GM21390 (cell line): ENCODE measurements around the gene SLC43A2.

ENCODE experiments used
- ATAC-seq: cut with Tn5 transposase; IDR thresholded peaks from one replicate; pipeline ENCODE4 v1.9.1; 2021; ENCODE audit not compliant: unreplicated experiment

Gene SLC43A2

GRCh38 chr17:1643999-1644492 lies 15.4 kb upstream of the SLC43A2 start:
- no peak for ATAC-seq

GRCh38 chr17:1643293-1643998 lies 14.8 kb upstream of the SLC43A2 start:
- ATAC-seq, result no peak

DNA sequence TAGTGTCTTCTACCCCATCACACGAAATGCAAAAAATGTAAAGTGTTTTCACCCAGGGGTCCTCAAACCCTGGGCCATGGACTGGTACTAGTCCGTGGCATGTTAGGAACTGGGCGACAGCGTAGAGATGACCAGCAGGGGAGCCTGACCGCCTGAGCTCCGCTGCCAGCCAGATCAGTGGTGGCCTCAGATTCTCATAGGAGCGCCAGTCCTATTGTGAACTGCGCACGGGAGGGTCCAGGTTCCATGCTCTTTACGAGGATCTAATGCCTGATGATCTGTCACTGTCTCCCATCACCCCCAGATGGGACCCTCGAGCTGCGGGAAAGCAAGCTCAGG lies 12.4 kb upstream of the SLC43A2 start:
- ATAC-seq, result no peak

GRCh38 chr17:1640329-1641064 lies 11.9 kb upstream of the SLC43A2 start:
- no peak for ATAC-seq

- ATAC-seq, result no peak
Observed at GRCh38 chr17:1639549-1640180, 11.0 kb upstream of the SLC43A2 start.

GRCh38 chr17:1638624-1639300 lies 10.1 kb upstream of the SLC43A2 start:
- no peak for ATAC-seq

- no peak for ATAC-seq
Observed at GRCh38 chr17:1638171-1638590, 9.5 kb upstream of the SLC43A2 start.

- no peak for ATAC-seq
Observed at GRCh38 chr17:1636732-1637285, 8.2 kb upstream of the SLC43A2 start.

- no peak for ATAC-seq
Observed at GRCh38 chr17:1635675-1636465, 7.2 kb upstream of the SLC43A2 start.

DNA sequence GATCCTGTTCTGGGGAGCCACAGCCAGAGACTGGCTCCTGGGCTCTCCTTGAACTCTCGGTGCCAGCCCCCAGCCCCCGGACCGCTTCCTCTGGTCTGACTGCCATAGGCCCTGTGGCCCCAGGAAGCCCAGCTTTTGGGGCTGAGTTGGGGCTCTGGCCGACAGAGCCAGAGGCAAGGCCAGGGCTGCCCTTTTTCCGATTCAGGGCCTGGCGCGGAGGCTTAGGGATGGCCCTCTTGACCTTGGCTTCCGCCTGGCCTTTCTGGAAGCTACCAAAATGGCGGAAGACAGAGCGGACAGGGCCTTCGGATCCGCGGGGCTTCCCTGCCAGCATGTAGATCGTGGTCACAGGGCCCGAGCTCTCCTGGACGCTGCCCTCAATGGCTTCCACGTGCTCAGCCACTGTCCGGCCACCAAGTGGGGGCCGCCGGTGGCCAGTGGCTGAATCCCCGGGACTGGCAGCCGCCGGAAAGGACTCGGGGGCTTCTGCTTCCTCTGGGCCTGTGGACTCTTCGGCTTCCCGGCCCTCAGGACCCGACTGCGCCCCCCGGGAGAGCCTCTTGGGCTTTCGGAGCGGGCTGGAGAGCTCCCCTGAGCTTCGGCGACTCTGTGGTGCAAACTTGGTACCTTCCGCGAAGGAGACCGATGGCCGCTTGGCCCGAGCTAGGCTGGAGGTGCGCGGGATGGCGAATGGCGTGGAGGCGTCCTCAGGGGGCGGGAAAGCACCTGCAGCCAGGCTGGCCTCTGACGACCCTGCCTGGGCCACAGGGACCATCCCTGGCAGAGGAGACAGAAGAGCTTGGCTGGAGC lies 6.4 kb upstream of the SLC43A2 start:
- ATAC-seq, result no peak

DNA sequence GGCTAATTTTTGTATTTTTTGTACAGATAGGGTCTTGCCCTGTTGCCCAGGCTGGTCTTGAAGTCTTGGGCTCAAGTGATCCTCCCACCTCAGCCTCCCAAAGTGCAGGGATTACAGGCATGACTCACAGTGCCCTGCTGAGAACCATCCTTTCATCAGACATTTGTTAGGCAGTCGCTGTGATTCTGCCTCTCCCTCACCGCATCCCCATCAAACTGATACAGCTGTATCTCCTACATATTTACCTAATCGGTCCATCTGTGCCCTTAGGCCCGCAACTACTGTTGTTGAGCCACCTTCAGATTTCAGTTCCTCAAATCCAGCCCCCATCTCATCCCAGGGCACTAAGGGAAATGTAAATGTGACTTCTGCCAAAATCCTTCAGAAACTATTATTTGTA lies 2.0 kb upstream of the SLC43A2 start:
- ATAC-seq, result no peak

- ATAC-seq, result no peak
Observed at GRCh38 chr17:1629504-1630310, 1.1 kb upstream of the SLC43A2 start.

GRCh38 chr17:1628856-1629503 lies 346 bp upstream of the SLC43A2 start:
- ATAC-seq, result peak; percentile 45

GRCh38 chr17:1627182-1627981 lies 1.3 kb downstream of the SLC43A2 start:
- ATAC-seq, result no peak

- no peak for ATAC-seq
Observed at GRCh38 chr17:1626333-1626732, 2.3 kb downstream of the SLC43A2 start.

- ATAC-seq, result no peak
Observed at GRCh38 chr17:1625581-1625980, 3.1 kb downstream of the SLC43A2 start.

- ATAC-seq, result no peak
Observed at GRCh38 chr17:1625053-1625452, 3.6 kb downstream of the SLC43A2 start.
